Neural cell (in vitro differentiated cells): Measurements from ENCODE around the gene IDS. TPM values are rescaled to one million over a fixed set of nuclear protein-coding genes. Genes with fewer than 3 reads are reported as not detected.

Source experiments
- H2AFZ ChIP-seq: fragments of 200-600, 300-800 bp; sonication (generic), shearing (Covaris generic); 2 replicates; pipeline ENCODE4 v1.6.0; 2014; ENCODE audit warnings: low read depth, mild to moderate bottlenecking, antibody characterized with exemption, low read length, moderate library complexity
- H3F3A ChIP-seq: fragments of 200-600 bp; shearing (Covaris generic); 2 replicates; pipeline ENCODE4 v1.6.1; 2016; ENCODE audit warnings: mild to moderate bottlenecking, moderate library complexity, mixed read lengths, antibody characterized with exemption, low read length; ENCODE audit not compliant: insufficient read depth, poor library complexity, severe bottlenecking
- H3K27ac ChIP-seq: fragments of 200-600, 300-800 bp; sonication (generic), shearing (Covaris generic); 2 replicates; pipeline ENCODE4 v1.5.1; 2014; ENCODE audit warnings: mild to moderate bottlenecking, low read length, moderate library complexity
- H3K27me3 ChIP-seq: fragments of 300-800, 200-600 bp; sonication (generic), shearing (Covaris generic); 2 replicates; pipeline ENCODE4 v1.6.0; 2014; ENCODE audit warnings: mild to moderate bottlenecking, low read depth, low read length, moderate library complexity; ENCODE audit not compliant: insufficient read depth
- H3K36me3 ChIP-seq: fragments of 300-800, 200-600 bp; sonication (generic), shearing (Covaris generic); 2 replicates; pipeline ENCODE4 v1.5.1; 2014; ENCODE audit warnings: mild to moderate bottlenecking, antibody characterized with exemption, low read length, moderate library complexity; ENCODE audit not compliant: insufficient read depth
- H3K4me2 ChIP-seq: fragments of 300-800, 200-600 bp; sonication (generic), shearing (Covaris generic); 2 replicates; pipeline ENCODE4 v1.6.0; 2014; ENCODE audit warnings: mild to moderate bottlenecking, low read length
- H3K4me3 ChIP-seq: fragments of 300-800, 200-600 bp; sonication (generic), shearing (Covaris generic); 2 replicates; pipeline ENCODE4 v1.5.1; 2014; ENCODE audit warnings: mild to moderate bottlenecking, low read length, moderate library complexity
- H3K79me2 ChIP-seq: fragments of 200-600 bp; shearing (Covaris generic); replicated peaks from 2 replicates; pipeline ENCODE4 v1.6.0; 2014; ENCODE audit warnings: mild to moderate bottlenecking, low read length, moderate library complexity; ENCODE audit not compliant: insufficient read depth
- H3K9ac ChIP-seq: fragments of 300-800, 200-600 bp; sonication (generic), shearing (Covaris generic); 2 replicates; pipeline ENCODE4 v1.6.1; 2016; ENCODE audit warnings: mild to moderate bottlenecking, low read length, mixed read lengths
- H3K9me2 ChIP-seq: fragments of 200-600 bp; shearing (Covaris generic); 2 replicates; pipeline ENCODE4 v1.6.1; 2016; ENCODE audit warnings: mild to moderate bottlenecking, low read length, mixed read lengths; ENCODE audit not compliant: insufficient read depth
- H3K9me3 ChIP-seq: fragments of 200-600, 300-800 bp; sonication (generic), shearing (Covaris generic); 2 replicates; pipeline ENCODE4 v1.6.1; 2016; ENCODE audit warnings: mild to moderate bottlenecking, mixed run types, low read length, moderate library complexity, mixed read lengths
- H4K20me1 ChIP-seq: fragments of 200-600 bp; shearing (Covaris generic); 2 replicates; pipeline ENCODE4 v1.6.1; 2016; ENCODE audit warnings: mild to moderate bottlenecking, mixed run types; ENCODE audit not compliant: insufficient read depth
- CTCF ChIP-seq: fragments of 450-650 bp; IDR thresholded peaks from 2 replicates; pipeline ENCODE4 v1.5.1; 2014; ENCODE audit warnings: antibody characterized with exemption, mild to moderate bottlenecking, moderate library complexity; ENCODE audit not compliant: poor library complexity, severe bottlenecking
- EP300 ChIP-seq: fragments of 450-650 bp; conservative IDR thresholded peaks from 2 replicates; pipeline ENCODE4 v1.6.1; 2014; ENCODE audit warnings: antibody characterized with exemption, mild to moderate bottlenecking, moderate library complexity; ENCODE audit not compliant: poor library complexity, severe bottlenecking
- EZH2 ChIP-seq: fragments of 200-600, 300-800 bp; shearing (Covaris generic), sonication (generic); IDR thresholded peaks from 2 replicates; pipeline ENCODE4 v1.6.1; 2014; ENCODE audit warnings: antibody characterized with exemption, low read length, borderline replicate concordance, mild to moderate bottlenecking; ENCODE audit not compliant: insufficient read depth, poor library complexity, severe bottlenecking
- POLR2AphosphoS5 ChIP-seq: IDR thresholded peaks from 2 replicates; pipeline ENCODE4 v1.6.1; 2012
- REST ChIP-seq: IDR thresholded peaks from 2 replicates; pipeline ENCODE4 v1.6.1; 2012; ENCODE audit warnings: borderline replicate concordance
- SMC3 ChIP-seq: fragments of 450-650 bp; conservative IDR thresholded peaks from 2 replicates; pipeline ENCODE4 v1.6.1; 2014; ENCODE audit warnings: antibody characterized with exemption, mild to moderate bottlenecking, moderate library complexity; ENCODE audit not compliant: poor library complexity
- polyA plus RNA-seq: library from polyadenylated mRNA; depleted of rRNA; stranded (reverse); fragments of >200 nt; gene quantifications from 2 replicates; pipeline ENCODE4 v1.2.3, GENCODE V29; 2014

The IDS gene
- polyA plus RNA-seq, 1 donor from 2014 or later: 52.0 TPM

- Histone ChIP-seq H3K9me3 (no peaks in the 10 kb centered on the region), H3K9me2 (no peaks in the 10 kb centered on the region), H3F3A (no peaks in the 10 kb centered on the region), H3K4me2 (no peak overlapping the region), H3K4me3 (no peak overlapping the region), H2AFZ (no peak overlapping the region), H3K9ac (no peak overlapping the region), H3K79me2 (no peaks in the 10 kb centered on the region), H3K27me3 (no peaks in the 10 kb centered on the region), H3K27ac (no peak overlapping the region), H4K20me1 (no peaks in the 10 kb centered on the region), H3K36me3 (no peaks in the 10 kb centered on the region)
- TF ChIP-seq REST (no peak), POLR2AphosphoS5 (no peak), EP300 (no peak), EZH2 (no peak), CTCF (no peak), SMC3 (no peak)
These were observed 52.1 kb downstream of the IDS start for GRCh38 chrX:149453030-149453429.

GRCh38 chrX:149433451-149433850, 71.7 kb downstream of the IDS start:
- no peak overlapping the region for H3K9ac ChIP-seq
- H3K27me3 ChIP-seq: no peaks in the 10 kb centered on the region
- H4K20me1 ChIP-seq: no peaks in the 10 kb centered on the region
- no peaks in the 10 kb centered on the region for H3K9me3 ChIP-seq
- no peaks in the 10 kb centered on the region for H3F3A ChIP-seq
- H3K79me2 ChIP-seq: no peaks in the 10 kb centered on the region
- H3K4me2 ChIP-seq: no peak overlapping the region
- H3K9me2 ChIP-seq: no peaks in the 10 kb centered on the region
- no peak overlapping the region for H3K27ac ChIP-seq
- no peak for TF ChIP-seq SMC3
- H3K4me3 ChIP-seq: no peak overlapping the region
- no peaks in the 10 kb centered on the region for H3K36me3 ChIP-seq
- no peak overlapping the region for H2AFZ ChIP-seq

GRCh38 chrX:149433051-149433450, 72.1 kb downstream of the IDS start:
- no peaks in the 10 kb centered on the region for H3K9me3 ChIP-seq
- no peaks in the 10 kb centered on the region for H4K20me1 ChIP-seq
- no peak overlapping the region for H3K9ac ChIP-seq
- H3F3A ChIP-seq: no peaks in the 10 kb centered on the region
- H3K27me3 ChIP-seq: no peaks in the 10 kb centered on the region
- H2AFZ ChIP-seq: no peak overlapping the region
- H3K36me3 ChIP-seq: no peaks in the 10 kb centered on the region
- no peaks in the 10 kb centered on the region for H3K9me2 ChIP-seq
- H3K79me2 ChIP-seq: no peaks in the 10 kb centered on the region
- no peak overlapping the region for H3K27ac ChIP-seq
- H3K4me3 ChIP-seq: no peak overlapping the region
- no peak overlapping the region for H3K4me2 ChIP-seq
- TF ChIP-seq SMC3: no peak
- TF ChIP-seq REST: no peak
- no peak for TF ChIP-seq CTCF
- TF ChIP-seq EZH2: no peak
